Measurements from ENCODE around the gene ADGRV1.
"Not testable (repeated sequence)": the region's sequence is repeated elsewhere in the genome, so short reads cannot be mapped to it uniquely, and the experiment has no call there.

ADGRV1 gene

DNA sequence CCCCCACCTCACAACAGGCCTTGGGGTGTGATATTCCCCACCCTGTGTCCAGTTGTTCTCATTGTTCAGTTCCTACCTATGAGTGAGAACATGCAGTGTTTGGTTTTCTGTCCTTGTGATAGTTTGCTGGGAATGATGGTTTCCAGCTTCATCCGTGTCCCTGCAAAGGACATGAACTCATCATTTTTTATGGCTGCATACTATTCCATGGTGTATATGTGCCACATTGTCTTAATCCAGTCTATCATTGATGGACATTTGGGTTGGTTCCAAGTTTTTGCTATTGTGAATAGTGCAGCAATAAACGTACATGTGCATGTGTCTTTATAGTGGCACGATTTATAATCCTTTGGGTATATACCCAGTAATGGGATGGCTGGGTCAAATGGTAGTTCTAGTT, 41.7 kb downstream of the ADGRV1 start:
- not testable (repeated sequence) for H3K9me3 ChIP-seq (ENCODE audit: insufficient read depth, low read depth, low read length); H3K4me1 ChIP-seq (ENCODE audit: control insufficient read depth in 1 of 2, insufficient read depth in 2 of 2, low read length in 2 of 2); H3K27me3 ChIP-seq (ENCODE audit: insufficient read depth, low read length); DNase-seq; H4K91ac ChIP-seq (ENCODE audit: low read depth, low read length); H4K12ac ChIP-seq (ENCODE audit: low read depth, low read length); H3K9ac ChIP-seq (ENCODE audit: low read length); H3K79me1 ChIP-seq (ENCODE audit: low read length); H3K4ac ChIP-seq (ENCODE audit: low read depth, low read length); H2BK12ac ChIP-seq (ENCODE audit: low read length); H3K27ac ChIP-seq (ENCODE audit: low read depth, low read length); H4K8ac ChIP-seq (ENCODE audit: low read depth, low read length); H3K23ac ChIP-seq (ENCODE audit: low read length); H3K4me2 ChIP-seq (ENCODE audit: low read length); H2BK120ac ChIP-seq (ENCODE audit: insufficient read depth, low read length, poor library complexity); H2AK5ac ChIP-seq (ENCODE audit: low read length); H3K4me3 ChIP-seq (ENCODE audit: low read depth, low read length); H2BK5ac ChIP-seq (ENCODE audit: low read depth, low read length, poor library complexity); H3K18ac ChIP-seq (ENCODE audit: low read length); H3K14ac ChIP-seq (ENCODE audit: low read length); H3K79me2 ChIP-seq (ENCODE audit: control insufficient read depth, insufficient read depth, low read length, poor library complexity); H2AFZ ChIP-seq (ENCODE audit: insufficient read depth, low read length, poor library complexity); H3K36me3 ChIP-seq (ENCODE audit: control insufficient read depth in 1 of 2, insufficient read depth in 2 of 2, low read length in 2 of 2)
- WGBS (ENCODE audit: extremely low coverage, insufficient coverage, insufficient read length), result no CpG with 5 or more reads among the region's 3 CpGs

DNA sequence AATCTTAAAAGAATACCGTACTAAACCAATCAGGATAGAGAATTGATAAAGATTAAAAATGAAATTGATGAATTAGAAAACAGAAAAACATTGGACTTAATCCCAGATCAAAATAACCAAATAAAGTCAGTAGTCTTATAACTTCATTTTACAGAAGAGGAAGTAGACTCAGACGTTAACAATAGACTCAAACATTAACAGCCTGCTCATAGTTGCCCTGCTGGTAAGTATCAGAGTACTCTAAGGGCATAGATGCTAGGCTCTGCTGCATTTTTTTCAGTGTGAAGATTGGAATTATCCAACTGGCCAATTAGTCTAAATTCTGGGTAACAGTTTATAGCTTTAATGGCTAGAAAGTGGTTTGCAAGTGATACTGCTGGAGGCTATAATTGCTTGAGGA, 42.9 kb downstream of the ADGRV1 start:
- WGBS (ENCODE audit: extremely low coverage, insufficient coverage, insufficient read length), result no CpG with 5 or more reads among the region's 2 CpGs
- no peak overlapping the region for H3K9ac ChIP-seq (ENCODE audit: low read length)

DNA sequence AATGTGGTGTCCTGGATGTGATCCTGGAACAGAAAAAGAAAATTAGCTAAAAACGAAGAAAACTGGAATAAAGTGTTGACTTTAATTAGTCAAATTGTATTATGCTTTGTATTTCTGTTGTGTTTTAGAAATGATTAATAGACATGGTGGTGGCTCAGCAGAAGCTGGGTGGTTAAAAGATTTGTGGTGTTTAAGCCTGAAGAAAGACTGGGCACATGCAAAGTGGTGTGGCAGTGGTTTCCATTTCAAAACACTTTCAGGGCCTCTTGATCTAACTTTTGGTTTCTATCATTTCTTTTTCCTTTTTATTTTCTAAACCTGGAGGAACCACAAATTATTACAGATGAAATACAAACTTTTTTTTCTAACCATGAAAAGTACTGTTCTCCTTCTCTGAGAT, 44.1 kb downstream of the ADGRV1 start:
- no peaks in the 10 kb centered on the region for H3K79me1 ChIP-seq (ENCODE audit: low read length)
- H3K27me3 ChIP-seq (ENCODE audit: insufficient read depth, low read length), result no peaks in the 10 kb centered on the region
- no peak overlapping the region for H3K4ac ChIP-seq (ENCODE audit: low read depth, low read length)
- H2BK12ac ChIP-seq (ENCODE audit: low read length), result no peak overlapping the region
- H4K91ac ChIP-seq (ENCODE audit: low read depth, low read length), result no peak overlapping the region
- no peak overlapping the region for H2AK5ac ChIP-seq (ENCODE audit: low read length)
- no peak overlapping the region for H2BK120ac ChIP-seq (ENCODE audit: insufficient read depth, low read length, poor library complexity)
- H3K9me3 ChIP-seq (ENCODE audit: insufficient read depth, low read depth, low read length), result no peaks in the 10 kb centered on the region
- DNase-seq, result no peak
- H3K27ac ChIP-seq (ENCODE audit: low read depth, low read length), result no peak overlapping the region
- no peak overlapping the region for H3K9ac ChIP-seq (ENCODE audit: low read length)
- WGBS (ENCODE audit: extremely low coverage, insufficient coverage, insufficient read length), result no CpG with 5 or more reads among the region's 1 CpG
- H3K18ac ChIP-seq (ENCODE audit: low read length), result no peak overlapping the region
- H2AFZ ChIP-seq (ENCODE audit: insufficient read depth, low read length, poor library complexity), result no peak overlapping the region
- no peak overlapping the region for H3K4me3 ChIP-seq (ENCODE audit: low read depth, low read length)
- no peaks in the 10 kb centered on the region for H3K36me3 ChIP-seq (ENCODE audit: control insufficient read depth in 1 of 2, insufficient read depth in 2 of 2, low read length in 2 of 2)
- H2BK5ac ChIP-seq (ENCODE audit: low read depth, low read length, poor library complexity), result no peak overlapping the region
- no peak overlapping the region for H3K23ac ChIP-seq (ENCODE audit: low read length)
- no peak overlapping the region for H4K8ac ChIP-seq (ENCODE audit: low read depth, low read length)
- no peak overlapping the region for H3K4me2 ChIP-seq (ENCODE audit: low read length)
- H3K79me2 ChIP-seq (ENCODE audit: control insufficient read depth, insufficient read depth, low read length, poor library complexity), result no peaks in the 10 kb centered on the region
- H3K14ac ChIP-seq (ENCODE audit: low read length), result no peak overlapping the region
- H4K12ac ChIP-seq (ENCODE audit: low read depth, low read length), result no peak overlapping the region
- H3K4me1 ChIP-seq (ENCODE audit: control insufficient read depth in 1 of 2, insufficient read depth in 2 of 2, low read length in 2 of 2), result no peaks in the 10 kb centered on the region

More for the DNA sequence above, 42.9 kb downstream of the ADGRV1 start:
- H2AFZ ChIP-seq (ENCODE audit: insufficient read depth, low read length, poor library complexity), result no peak overlapping the region
- H2BK120ac ChIP-seq (ENCODE audit: insufficient read depth, low read length, poor library complexity), result no peak overlapping the region
- H3K23ac ChIP-seq (ENCODE audit: low read length), result no peak overlapping the region
- peaks cover 2% of the 10 kb centered on the region for H3K9me3 ChIP-seq (ENCODE audit: insufficient read depth, low read depth, low read length)
- H3K14ac ChIP-seq (ENCODE audit: low read length), result no peak overlapping the region
- no peak overlapping the region for H3K4ac ChIP-seq (ENCODE audit: low read depth, low read length)
- no peak overlapping the region for H4K91ac ChIP-seq (ENCODE audit: low read depth, low read length)
- H2BK12ac ChIP-seq (ENCODE audit: low read length), result no peak overlapping the region
- H3K18ac ChIP-seq (ENCODE audit: low read length), result no peak overlapping the region
- no peak overlapping the region for H3K4me3 ChIP-seq (ENCODE audit: low read depth, low read length)
- no peaks in the 10 kb centered on the region for H3K27me3 ChIP-seq (ENCODE audit: insufficient read depth, low read length)
- no peaks in the 10 kb centered on the region for H3K79me1 ChIP-seq (ENCODE audit: low read length)
- no peak overlapping the region for H4K8ac ChIP-seq (ENCODE audit: low read depth, low read length)
- H2BK5ac ChIP-seq (ENCODE audit: low read depth, low read length, poor library complexity), result no peak overlapping the region
- H2AK5ac ChIP-seq (ENCODE audit: low read length), result no peak overlapping the region
- no peak overlapping the region for H3K27ac ChIP-seq (ENCODE audit: low read depth, low read length)
- H3K36me3 ChIP-seq (ENCODE audit: control insufficient read depth in 1 of 2, insufficient read depth in 2 of 2, low read length in 2 of 2), result no peaks in the 10 kb centered on the region
- no peaks in the 10 kb centered on the region for H3K4me1 ChIP-seq (ENCODE audit: control insufficient read depth in 1 of 2, insufficient read depth in 2 of 2, low read length in 2 of 2)
- H4K12ac ChIP-seq (ENCODE audit: low read depth, low read length), result no peak overlapping the region
- H3K4me2 ChIP-seq (ENCODE audit: low read length), result no peak overlapping the region
- no peaks in the 10 kb centered on the region for H3K79me2 ChIP-seq (ENCODE audit: control insufficient read depth, insufficient read depth, low read length, poor library complexity)
- DNase-seq, result no peak

DNA sequence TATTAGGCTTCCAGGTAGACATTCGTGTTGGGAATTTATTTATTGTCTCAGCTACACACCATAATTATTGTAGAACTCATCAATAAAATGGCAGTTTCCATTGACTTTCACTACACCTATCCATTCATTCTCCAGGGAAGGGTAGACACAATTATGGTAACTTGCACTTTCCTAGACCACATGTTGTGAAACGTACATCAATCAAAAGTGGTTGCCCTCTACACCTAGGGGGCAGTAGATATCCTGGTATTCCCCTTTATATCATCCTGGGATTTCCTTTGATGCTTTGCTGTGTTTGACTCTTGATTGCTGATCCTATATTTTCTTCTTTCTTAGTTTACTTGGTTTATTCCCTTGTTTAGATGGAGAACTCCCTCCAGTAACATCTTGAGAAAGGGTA, 47.9 kb downstream of the ADGRV1 start:
- Histone ChIP-seq H2BK120ac (ENCODE audit: insufficient read depth, low read length, poor library complexity) (no peak overlapping the region), H2BK5ac (ENCODE audit: low read depth, low read length, poor library complexity) (no peak overlapping the region), H3K9me3 (ENCODE audit: insufficient read depth, low read depth, low read length) (no peaks in the 10 kb centered on the region), H4K91ac (ENCODE audit: low read depth, low read length) (no peak overlapping the region), H4K8ac (ENCODE audit: low read depth, low read length) (no peak overlapping the region), H2AK5ac (ENCODE audit: low read length) (no peak overlapping the region), H3K18ac (ENCODE audit: low read length) (no peak overlapping the region), H3K36me3 (ENCODE audit: control insufficient read depth in 1 of 2, insufficient read depth in 2 of 2, low read length in 2 of 2) (no peaks in the 10 kb centered on the region), H4K12ac (ENCODE audit: low read depth, low read length) (no peak overlapping the region), H3K27ac (ENCODE audit: low read depth, low read length) (no peak overlapping the region), H3K27me3 (ENCODE audit: insufficient read depth, low read length) (no peaks in the 10 kb centered on the region), H3K9ac (ENCODE audit: low read length) (no peak overlapping the region), H3K4me2 (ENCODE audit: low read length) (no peak overlapping the region), H3K4me1 (ENCODE audit: control insufficient read depth in 1 of 2, insufficient read depth in 2 of 2, low read length in 2 of 2) (no peaks in the 10 kb centered on the region), H3K4ac (ENCODE audit: low read depth, low read length) (no peak overlapping the region), H2AFZ (ENCODE audit: insufficient read depth, low read length, poor library complexity) (no peak overlapping the region), H3K79me1 (ENCODE audit: low read length) (no peaks in the 10 kb centered on the region), H2BK12ac (ENCODE audit: low read length) (no peak overlapping the region), H3K23ac (ENCODE audit: low read length) (no peak overlapping the region), H3K4me3 (ENCODE audit: low read depth, low read length) (no peak overlapping the region), H3K79me2 (ENCODE audit: control insufficient read depth, insufficient read depth, low read length, poor library complexity) (no peaks in the 10 kb centered on the region), H3K14ac (ENCODE audit: low read length) (no peak overlapping the region)
- DNase-seq, result no peak
- WGBS (ENCODE audit: extremely low coverage, insufficient coverage, insufficient read length), result no CpG with 5 or more reads among the region's 2 CpGs

All from trophoblast cell (in vitro differentiated cells and primary cell).